ENCODE data around the gene CDC25A. TPM values are rescaled to one million over a fixed set of nuclear protein-coding genes. Genes with fewer than 3 reads are reported as not detected.
A peak's percentile ranks its signal among the peaks of the same experiment; 100 is the strongest.
"Not testable (repeated sequence)": the region's sequence is repeated elsewhere in the genome, so short reads cannot be mapped to it uniquely, and the experiment has no call there.

The CDC25A gene
- total RNA-seq, 4 donors from 2014 or later: 0.94 to 4.0 (median 3.7) TPM

DNA sequence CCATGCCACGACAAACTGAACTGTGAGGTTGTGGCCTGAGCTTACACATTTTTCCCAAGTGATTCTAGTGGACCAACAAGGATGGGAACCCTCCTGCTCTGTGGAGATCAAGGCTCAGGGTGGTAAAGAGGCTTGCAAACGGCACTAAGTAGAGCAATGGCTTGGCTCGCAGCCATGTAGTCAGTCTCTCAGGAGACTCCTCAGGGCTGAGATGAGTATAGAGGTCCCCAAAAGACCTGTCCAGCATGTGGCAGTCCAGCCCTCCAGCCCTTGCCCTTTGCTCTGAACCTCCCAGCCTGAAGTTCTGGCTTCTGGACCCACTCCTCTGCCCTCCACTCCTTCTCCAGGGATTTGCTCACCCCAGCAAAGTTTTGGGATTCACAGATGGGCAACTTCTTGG lies 26.8 kb upstream of the CDC25A start:
- TF ChIP-seq POLR2A (IDR thresholded peaks at IDR 0.05): no peak
- TF ChIP-seq, protein P1, sequence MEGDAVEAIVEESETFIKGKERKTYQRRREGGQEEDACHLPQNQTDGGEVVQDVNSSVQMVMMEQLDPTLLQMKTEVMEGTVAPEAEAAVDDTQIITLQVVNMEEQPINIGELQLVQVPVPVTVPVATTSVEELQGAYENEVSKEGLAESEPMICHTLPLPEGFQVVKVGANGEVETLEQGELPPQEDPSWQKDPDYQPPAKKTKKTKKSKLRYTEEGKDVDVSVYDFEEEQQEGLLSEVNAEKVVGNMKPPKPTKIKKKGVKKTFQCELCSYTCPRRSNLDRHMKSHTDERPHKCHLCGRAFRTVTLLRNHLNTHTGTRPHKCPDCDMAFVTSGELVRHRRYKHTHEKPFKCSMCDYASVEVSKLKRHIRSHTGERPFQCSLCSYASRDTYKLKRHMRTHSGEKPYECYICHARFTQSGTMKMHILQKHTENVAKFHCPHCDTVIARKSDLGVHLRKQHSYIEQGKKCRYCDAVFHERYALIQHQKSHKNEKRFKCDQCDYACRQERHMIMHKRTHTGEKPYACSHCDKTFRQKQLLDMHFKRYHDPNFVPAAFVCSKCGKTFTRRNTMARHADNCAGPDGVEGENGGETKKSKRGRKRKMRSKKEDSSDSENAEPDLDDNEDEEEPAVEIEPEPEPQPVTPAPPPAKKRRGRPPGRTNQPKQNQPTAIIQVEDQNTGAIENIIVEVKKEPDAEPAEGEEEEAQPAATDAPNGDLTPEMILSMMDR (IDR thresholded peaks at IDR 0.05): no peak
- WGBS, 2 donors: 26 to 31% methylated on average over 3 of the region's 3 CpGs

DNA sequence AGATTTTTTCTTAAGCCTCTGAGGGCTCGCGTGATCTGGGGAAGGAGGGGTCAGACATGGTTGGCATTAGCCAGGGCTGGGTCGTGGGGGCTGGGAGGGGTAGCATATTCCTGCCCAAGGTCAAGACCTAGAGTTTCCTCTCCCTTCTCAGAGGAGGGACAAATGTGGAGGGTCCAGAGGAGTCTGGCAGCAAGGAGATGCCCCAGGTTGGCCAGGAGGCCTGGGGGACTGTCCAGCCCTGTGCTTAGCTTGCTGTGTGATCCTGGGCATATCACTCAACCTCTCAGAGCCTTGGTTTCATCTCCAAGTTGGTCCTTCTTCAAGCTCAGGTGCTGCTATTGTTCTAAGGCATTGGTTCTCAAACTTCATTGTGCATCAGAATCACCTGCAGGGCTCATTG lies 26.0 kb upstream of the CDC25A start:
- H3K4me3 ChIP-seq (replicated peaks in 1 of 3): no peak overlapping the region
- no peaks in the 10 kb centered on the region for H3K36me3 ChIP-seq
- DNase-seq: no peak
- no peaks in the 10 kb centered on the region for H3K9me3 ChIP-seq
- H3K27ac ChIP-seq: peak overlapping the region; percentile 80 to 95 (median 87)
- WGBS, 2 donors: 87 to 93% methylated on average over 3 of the region's 3 CpGs
- H3K4me1 ChIP-seq: peaks cover 28 to 34% of the 10 kb centered on the region in 2 donors
- intact Hi-C loops (cut with DNase I): no loop called here
- H3K27me3 ChIP-seq: no peaks in the 10 kb centered on the region
- TF ChIP-seq, protein P1 (IDR thresholded peaks at IDR 0.05): no peak
- no peak for TF ChIP-seq POLR2A (IDR thresholded peaks at IDR 0.05)

More for the DNA sequence above, 26.8 kb upstream of the CDC25A start:
- intact Hi-C loops (cut with DNase I): no loop called here
- H3K27ac ChIP-seq: peak overlapping the region; percentile 80 to 95 (median 87)
- no peak overlapping the region for H3K4me3 ChIP-seq (replicated peaks in 1 of 3)
- H3K4me1 ChIP-seq: peaks cover 28 to 34% of the 10 kb centered on the region in 2 donors
- H3K9me3 ChIP-seq: no peaks in the 10 kb centered on the region
- H3K27me3 ChIP-seq: no peaks in the 10 kb centered on the region
- no peaks in the 10 kb centered on the region for H3K36me3 ChIP-seq
- DNase-seq: peak; percentile 65 to 72

DNA sequence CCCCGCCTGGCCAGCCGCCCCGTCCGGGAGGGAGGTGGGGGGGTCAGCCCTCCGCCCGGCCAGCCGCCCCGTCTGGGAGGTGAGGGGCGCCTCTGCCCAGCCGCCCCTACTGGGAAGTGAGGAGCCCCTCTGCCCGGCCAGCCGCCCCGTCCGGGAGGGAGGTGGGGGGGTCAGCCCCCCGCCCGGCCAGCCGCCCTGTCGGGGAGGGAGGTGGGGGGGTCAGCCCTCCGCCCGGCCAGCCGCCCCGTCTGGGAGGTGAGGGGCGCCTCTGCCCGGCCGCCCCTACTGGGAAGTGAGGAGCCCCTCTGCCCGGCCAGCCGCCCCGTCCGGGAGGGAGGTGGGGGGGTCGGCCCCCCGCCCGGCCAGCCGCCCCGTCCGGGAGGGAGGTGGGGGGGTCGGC lies 23.6 kb upstream of the CDC25A start:
- H3K27ac ChIP-seq; H3K36me3 ChIP-seq; H3K27me3 ChIP-seq; H3K9me3 ChIP-seq; intact Hi-C loops (cut with DNase I); H3K4me3 ChIP-seq (replicated peaks in 1 of 3); DNase-seq: not testable (repeated sequence)
- H3K4me1 ChIP-seq: peaks cover 28 to 30% of the 10 kb centered on the region in 2 donors
- WGBS, 2 donors: no CpG with 5 or more reads among the region's 36 CpGs

DNA sequence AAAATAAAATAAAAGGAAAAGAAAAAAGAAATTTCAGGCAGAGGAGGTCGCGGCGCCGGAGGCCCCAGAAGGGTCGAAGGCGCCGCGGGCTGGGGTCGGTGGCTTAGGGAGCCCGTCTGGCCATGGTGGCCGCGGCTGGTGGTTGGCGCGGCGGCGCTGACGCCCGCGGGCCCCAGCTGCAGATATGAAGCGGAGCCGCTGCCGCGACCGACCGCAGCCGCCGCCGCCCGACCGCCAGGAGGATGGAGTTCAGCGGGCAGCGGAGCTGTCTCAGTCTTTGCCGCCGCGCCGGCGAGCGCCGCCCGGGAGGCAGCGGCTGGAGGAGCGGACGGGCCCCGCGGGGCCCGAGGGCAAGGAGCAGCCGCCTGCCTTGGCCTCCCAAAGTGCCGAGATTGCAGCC lies 22.3 kb upstream of the CDC25A start:
- WGBS, 2 donors: 91 to 94% methylated on average over 14 to 17 of the region's 48 CpGs
- H3K27me3 ChIP-seq; H3K36me3 ChIP-seq; H3K9me3 ChIP-seq; H3K27ac ChIP-seq; intact Hi-C loops (cut with DNase I); H3K4me3 ChIP-seq (replicated peaks in 1 of 3); DNase-seq: not testable (repeated sequence)
- H3K4me1 ChIP-seq: peaks cover 17% of the 10 kb centered on the region in 2 donors

DNA sequence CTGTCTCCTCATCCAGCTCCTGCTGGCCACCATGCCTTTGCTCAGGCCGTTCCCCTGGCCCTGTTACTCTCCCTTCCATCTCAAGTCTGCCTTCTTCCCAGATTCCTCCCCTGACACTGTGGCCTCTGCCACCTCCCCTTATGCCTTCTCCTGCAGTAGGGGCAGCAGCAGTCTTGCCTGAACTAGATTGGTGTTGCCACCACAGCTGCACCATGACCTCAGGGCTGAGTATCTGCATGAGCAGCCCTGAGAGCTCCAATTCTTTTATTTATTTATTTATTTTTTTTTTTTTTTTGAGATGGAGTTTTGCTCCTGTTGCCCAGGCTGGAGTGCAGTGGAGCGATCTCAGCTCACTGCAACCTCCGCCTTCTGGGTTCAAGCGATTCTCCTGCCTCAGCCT lies 21.2 kb upstream of the CDC25A start:
- Histone ChIP-seq H3K36me3 (no peaks in the 10 kb centered on the region), H3K9me3 (no peaks in the 10 kb centered on the region), H3K27me3 (no peaks in the 10 kb centered on the region), H3K27ac (no peak overlapping the region), H3K4me3 (replicated peaks in 1 of 3) (no peak overlapping the region), H3K4me1 (peaks cover 6 to 8% of the 10 kb centered on the region in 2 donors)
- peak; percentile 36 to 39 for DNase-seq
- intact Hi-C loops (cut with DNase I): no loop called here
- no peak for TF ChIP-seq POLR2A (IDR thresholded peaks at IDR 0.05)
- TF ChIP-seq, protein P1 (IDR thresholded peaks at IDR 0.05): no peak
- 95 to 98% methylated on average over 4 of the region's 4 CpGs for WGBS, 2 donors

DNA sequence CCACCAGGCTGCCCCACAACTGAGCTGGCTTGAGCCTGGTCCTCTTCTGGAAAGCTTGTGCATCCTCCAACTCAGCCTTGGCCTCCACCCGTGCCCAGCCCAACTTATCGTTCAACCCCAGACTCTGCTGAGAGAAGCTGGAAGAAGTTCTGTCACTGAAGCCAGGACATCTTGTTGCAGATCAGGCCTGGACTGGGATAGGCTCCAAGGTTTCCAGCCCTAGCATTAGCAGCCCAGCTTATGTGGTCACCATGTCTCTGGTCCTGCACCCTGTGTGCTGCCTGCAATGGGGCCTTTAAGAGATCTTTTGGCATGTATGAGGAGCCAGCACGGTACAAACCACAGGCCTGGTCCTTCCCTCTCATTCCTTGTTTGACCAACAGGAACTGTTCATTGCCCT lies 19.9 kb upstream of the CDC25A start:
- Histone ChIP-seq H3K27ac (no peak overlapping the region), H3K4me3 (replicated peaks in 1 of 3) (no peak overlapping the region), H3K4me1 (no peaks in the 10 kb centered on the region), H3K27me3 (no peaks in the 10 kb centered on the region), H3K9me3 (no peaks in the 10 kb centered on the region), H3K36me3 (no peaks in the 10 kb centered on the region)
- intact Hi-C loops (cut with DNase I): no loop called here
- TF ChIP-seq, protein P1 (IDR thresholded peaks at IDR 0.05): no peak
- no peak for TF ChIP-seq POLR2A (IDR thresholded peaks at IDR 0.05)
- no peak for DNase-seq
- 67 to 82% methylated on average over 2 to 3 of the region's 3 CpGs for WGBS, 2 donors
